ENCODE results near the gene FHIT.
A peak's percentile ranks its signal among the peaks of the same experiment; 100 is the strongest.
"Not testable (repeated sequence)": the region's sequence is repeated elsewhere in the genome, so short reads cannot be mapped to it uniquely, and the experiment has no call there.

Gene FHIT

DNA sequence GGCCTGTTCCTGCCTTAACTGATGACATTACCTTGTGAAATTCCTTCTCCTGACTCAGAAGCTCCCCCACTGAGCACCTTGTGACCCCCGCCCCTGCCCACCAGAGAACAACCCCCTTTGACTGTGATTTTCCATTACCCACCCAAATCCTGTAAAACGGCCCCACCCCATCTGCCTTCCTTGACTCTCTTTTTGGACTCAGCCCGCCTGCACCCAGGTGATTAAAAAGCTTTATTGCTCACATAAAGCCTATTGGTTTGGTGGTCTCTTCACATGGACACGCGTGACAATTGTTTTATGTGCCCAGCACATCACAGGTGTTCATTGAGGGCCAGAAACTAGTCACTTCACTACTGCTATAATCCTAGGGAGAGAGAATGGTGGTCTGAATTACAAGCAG is 1448.8 kb downstream of the FHIT start:
- not testable (repeated sequence) for DNase-seq

DNA sequence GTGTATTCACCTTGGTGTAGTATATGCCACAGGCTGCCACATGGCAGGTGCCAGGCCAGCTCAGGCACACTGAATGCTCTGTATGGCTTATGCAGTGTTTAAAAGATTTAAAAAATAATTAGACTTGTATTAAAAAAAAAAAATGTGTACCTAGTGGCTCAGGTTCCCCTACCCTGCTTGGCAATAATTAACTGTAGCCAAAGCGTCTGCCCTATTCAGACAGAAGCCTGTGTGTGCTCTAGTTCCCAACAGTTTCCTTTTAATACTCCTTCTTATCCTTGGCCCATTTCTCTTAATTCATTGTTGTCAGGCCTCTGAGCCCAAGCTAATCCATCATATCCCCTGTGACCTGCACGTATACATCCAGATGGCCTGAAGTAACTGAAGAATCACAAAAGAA is 1449.2 kb downstream of the FHIT start:
- no peak for DNase-seq

DNA sequence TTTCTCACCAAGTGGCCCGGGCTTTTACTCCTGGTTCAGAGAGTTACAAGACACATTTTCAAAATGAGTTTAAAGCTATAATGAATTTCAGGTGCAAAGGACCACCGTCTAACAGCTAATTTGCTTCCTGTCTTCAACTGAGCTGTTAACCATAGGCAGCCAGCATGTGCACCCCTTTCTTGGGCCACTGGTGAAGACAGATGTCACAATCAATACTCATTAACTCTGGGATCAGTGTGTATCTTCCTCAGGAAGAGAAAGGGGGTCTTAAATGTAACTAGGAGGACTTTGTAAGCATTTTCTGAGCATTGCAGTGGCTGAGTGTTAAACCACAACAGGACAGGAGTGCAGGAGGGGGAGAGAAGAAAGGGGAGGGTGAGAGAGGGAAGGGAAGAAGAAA is 1450.8 kb downstream of the FHIT start:
- no peak for DNase-seq

DNA sequence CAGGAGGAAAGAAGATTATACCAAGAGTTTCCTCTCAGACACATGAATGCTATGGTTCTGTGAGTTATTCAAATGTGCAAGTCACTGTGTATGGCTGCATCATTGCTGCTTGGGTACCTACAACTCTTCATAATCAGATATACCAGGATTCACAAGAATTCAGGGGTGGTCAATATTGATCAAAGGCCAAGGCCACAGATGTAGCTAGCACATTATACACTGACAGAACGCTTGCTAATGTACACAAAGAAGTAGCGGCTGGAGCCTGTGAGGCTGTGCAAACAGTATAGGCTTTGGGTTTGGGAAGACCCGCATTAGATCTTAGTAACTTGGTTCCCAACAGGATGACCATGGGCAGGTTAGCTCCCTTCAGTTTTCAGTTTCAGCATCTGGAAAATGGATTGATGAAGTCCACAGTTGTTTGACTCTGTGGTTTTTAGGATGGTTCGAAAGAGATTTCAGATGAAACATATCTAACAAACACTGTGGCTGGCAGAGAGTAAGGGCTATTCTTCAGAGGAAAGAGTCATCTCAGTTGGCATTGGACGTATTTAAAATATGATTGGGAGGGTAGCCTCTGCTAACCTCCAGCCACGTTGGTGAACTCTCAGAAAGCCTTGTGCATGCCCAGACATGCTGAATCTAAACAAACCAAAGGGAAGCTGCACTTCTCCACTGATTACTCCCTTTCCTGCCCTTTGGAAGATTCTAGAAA is 1452.7 kb downstream of the FHIT start:
- no peak for DNase-seq

DNA sequence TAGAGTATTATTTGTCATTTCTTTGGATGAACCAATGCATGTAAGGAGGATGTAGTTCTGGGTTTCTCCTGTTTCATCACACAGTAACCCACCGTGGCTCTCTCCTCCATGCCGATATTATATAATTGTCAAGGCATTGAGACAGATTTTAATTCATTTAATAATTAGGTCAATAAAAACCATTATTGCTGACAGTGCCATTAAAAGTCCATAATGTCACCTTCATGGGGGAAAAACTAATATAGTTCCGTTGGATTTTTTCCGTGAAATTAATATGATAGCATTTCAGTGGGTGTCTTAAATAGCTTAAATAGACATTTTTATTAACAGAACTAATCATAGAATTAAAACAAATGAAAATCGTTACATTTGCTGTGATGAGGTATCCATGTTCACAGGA is 1453.7 kb downstream of the FHIT start:
- DNase-seq, result no peak

DNA sequence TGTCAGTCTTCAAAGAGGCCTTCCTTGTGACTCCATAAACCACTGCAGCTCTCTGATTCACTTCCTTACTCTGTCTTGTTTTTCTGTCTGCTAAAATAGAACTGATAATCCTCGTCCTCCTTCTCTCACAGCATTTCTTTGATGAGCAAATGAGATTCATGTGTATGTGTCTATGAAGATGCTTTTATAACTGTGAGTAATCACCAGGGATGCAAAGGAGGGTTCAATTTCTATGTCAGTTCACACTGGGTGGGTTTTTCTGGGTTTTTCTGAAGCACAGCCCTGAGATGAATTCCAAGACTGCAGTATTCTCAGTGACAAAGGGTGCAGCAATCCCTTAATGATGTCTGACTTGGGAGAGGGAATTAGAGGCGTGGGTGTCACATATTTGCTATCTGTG is 1454.8 kb downstream of the FHIT start:
- no peak for DNase-seq

DNA sequence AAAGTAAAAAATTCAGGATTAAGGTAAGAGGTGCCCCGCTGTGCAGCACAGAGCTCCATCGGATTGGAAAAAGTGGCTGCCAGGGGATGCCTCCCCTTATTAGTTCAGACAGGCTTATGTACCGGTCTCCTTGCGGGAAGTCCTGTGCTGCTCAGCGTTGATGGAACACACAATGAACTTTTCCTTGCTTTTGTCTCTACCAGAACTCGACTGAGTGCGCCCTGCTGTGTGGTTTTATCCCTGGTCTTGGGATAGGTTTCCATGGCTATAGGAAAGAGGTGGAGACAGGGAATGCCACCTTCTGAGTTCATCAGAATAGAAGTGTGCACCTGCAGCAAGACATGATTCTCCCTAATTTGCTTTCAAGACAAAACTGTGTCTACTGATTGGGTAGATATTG is 1455.5 kb downstream of the FHIT start:
- no peak for DNase-seq

DNA sequence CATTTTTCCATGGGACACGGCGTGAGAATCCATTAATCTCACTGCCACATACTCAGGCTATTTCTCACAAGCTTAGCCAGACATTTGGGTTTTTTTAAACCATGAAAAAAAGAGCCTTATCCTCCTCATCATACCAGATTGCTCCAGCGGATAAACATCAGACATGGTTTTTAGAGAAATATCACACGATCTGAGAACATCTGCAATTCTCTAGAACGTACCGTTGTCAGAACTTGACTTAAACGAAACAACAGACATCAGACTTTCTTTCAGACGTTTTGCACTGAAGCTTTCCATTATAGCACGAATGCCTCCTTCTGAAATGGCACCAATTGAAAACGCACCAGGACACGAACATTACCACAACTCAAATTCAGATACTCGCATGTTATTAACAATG is 1457.3 kb downstream of the FHIT start:
- no peak for DNase-seq

DNA sequence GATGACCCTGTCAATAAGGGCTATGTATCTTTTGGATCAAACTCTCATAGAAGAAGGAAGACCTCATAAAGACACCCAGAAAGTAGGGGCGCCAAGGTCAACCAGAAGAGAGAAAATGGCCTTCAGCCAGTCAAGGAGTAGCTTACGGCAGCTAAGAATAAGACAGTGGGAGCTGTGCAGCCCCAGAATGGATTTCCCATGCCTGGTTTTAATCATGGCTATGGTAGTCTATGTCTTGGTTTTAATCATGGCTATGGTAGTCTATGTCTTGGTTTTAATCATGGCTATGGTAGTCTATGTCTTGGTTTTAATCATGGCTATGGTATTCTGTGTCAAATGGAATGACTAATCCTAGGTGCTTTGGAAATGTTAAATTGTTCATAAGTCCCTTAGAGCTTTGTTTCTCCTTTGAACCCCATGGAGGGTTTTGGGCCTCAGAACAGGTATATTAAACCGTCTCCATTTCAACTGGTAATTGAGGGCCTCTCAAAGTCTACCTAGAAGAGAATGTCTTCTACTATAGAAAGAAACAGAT is 1459.4 kb downstream of the FHIT start:
- DNase-seq, result peak; percentile 27

DNA sequence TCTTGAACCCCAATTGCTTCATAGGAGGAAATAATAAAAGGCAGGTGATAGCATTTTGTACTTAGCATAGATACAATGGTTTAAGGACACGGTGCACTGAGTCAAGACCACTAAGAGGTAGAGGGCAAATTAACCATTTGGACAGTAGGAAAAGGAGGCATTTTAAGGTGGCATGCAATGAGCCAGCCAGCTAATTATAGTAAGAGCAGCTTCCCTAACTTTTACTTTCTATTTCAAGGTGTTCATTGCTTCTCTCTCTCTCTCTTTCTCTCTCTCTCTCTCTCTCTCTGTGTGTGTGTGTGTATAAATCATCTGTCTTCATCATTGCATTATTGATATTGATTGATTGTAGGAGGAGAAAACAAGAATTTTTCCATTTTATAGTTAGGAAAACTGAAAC is 1461.0 kb downstream of the FHIT start:
- no peak for DNase-seq

DNA sequence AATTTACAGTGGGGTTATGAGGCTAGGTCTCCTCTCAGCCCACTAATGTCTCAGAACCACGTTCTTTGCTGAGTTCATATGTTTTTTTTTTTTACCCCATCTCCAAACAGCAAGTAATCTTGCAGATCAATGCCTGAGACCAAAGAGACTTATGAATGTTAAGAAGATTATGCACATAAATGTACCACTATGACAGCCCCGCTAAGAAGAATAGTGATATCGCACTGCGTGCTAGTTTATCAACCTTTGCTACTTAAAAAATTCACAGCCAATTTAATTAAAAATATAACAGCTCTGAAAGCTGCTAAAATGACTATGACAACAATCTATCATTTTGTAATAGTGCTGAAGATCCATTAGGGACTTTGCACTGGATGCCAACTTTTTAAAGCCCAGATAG is 1462.5 kb downstream of the FHIT start:
- no peak for DNase-seq

DNA sequence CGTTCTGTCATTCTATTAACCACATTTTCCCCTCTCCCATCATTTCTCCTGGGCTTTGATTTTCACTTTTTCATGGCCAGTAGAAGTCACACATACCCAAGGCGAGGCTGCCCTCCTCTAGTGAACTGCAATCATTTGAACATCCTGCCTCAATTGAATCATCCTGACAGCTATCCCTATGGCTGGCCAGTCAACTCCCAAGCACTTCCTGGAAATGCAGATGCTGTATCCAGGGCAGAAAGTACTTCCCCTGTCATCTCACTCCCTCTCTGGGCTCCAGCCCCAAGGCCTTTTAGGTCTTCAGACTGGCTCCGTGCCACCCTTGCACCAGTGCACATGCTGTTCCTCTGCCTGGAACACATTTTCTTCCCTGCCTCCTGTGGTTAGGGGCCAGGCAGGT is 1463.1 kb downstream of the FHIT start:
- no peak for DNase-seq

DNA sequence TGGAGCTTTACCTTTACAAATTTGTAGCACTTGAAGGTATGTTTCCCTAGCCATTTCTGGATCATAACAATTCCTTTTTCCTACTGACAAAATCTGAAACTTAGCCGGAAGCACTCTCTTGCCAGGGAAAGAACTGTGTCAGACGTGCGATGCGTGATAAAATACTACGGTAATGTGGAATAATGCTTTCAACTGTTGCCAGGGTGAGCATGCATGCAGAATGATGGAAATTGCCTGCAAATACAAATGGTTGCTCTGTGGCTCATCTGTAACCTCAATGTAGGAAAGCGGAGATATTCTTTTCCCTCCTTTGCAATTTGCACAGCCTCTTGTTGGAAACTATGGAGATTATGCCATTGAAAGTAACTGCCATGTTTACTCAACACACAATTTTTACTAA is 1464.9 kb downstream of the FHIT start:
- DNase-seq, result no peak

DNA sequence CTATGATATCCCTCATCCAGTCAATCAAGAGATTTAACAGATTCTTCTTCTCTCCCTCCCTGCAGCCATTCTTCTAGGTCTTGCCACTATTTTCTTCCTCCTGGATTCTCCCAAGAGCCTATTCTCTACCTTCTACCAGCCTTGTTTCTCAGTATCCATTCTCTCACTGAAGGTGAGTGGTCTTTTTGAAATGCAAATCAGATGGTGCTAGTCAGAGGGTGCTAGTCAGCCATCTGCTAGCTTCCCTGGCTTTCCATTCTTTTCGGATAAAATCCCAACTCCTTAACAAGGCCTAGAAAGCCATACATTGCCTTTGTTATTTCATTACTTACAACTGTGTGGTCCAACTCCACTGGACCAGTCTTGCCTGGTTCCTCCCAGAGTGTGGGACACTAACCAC is 1467.1 kb downstream of the FHIT start:
- no peak for DNase-seq

DNA sequence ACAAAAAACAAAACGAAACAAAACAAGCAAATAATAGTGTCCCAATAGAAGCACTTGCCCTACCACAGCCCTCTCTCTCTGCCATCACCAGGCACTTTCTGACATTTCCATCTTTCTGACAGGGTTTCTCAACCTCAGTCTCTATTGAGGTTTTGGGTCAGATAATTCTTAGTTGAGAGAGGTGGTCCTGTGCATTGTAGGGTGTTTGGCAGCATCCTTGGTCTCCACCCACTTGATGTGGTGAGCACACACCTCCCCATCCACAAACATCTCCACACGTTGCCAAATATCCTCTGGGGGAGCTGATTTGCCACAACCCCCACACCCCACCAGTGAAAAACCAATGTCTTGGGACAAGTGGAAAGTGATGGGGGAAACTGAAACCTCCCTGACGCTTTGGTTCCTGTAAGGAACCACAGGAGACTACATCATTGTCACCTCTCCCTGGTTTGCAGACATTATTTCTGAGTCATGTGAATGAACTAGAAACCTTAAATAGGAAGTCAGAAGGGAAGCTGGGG is 1467.7 kb downstream of the FHIT start:
- peak; percentile 68 for DNase-seq

DNA sequence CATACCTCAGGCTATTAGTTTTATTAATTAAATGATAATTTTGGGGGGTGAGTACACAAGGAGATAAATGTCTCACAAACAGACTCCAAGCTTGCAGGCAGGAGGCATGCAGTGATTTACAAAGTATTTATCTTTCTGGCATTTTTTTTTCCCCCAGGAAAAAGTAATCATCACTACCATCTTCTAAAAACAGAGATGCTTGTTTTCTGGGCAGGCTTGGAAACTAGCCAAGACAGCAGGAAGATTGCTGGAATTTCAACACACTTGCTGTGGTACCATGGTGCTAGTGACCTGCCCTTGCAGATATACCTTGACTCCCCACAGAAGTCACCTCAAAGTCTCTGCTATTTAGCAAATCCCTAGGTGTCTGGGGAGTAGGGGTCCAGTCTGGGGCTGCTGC is 1468.6 kb downstream of the FHIT start:
- no peak for DNase-seq

DNA sequence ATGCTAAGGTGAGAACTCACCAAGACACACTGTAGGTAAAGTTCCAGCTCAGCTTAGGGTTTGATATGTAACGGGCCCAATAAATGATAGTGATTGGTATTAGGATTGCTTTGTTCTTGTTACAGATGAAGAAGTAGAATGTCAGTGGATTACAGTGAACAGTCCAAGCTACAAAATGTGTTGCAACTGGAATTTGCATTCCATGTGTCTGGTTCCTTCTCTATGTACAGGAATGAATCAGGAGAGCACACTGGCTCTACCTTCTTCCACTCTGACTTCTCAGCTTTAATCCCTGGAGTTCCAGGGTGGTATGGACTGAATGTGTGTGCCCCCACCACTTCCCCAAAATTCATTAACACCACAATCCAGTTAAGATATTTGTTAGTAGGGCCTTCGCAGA is 1471.0 kb downstream of the FHIT start:
- no peak for DNase-seq

DNA sequence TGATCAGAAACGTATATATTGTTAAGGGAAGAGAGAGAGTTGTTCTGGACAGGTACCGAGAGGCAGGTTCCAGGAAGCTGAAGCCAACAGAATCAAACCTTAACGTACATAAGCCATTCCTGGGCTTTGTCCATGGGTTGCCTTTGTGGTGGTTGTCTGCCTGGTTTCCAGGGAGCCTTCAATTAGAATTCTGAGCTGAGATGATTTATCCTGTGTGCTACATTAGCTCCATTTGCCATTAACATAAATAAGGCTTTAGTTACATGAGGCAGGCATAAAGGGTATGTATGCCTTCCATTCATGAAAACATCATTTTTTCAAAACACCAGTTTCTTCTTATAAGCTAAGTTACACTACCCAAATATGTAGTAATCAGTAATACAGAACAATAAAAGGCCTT is 1472.0 kb downstream of the FHIT start:
- DNase-seq, result no peak

DNA sequence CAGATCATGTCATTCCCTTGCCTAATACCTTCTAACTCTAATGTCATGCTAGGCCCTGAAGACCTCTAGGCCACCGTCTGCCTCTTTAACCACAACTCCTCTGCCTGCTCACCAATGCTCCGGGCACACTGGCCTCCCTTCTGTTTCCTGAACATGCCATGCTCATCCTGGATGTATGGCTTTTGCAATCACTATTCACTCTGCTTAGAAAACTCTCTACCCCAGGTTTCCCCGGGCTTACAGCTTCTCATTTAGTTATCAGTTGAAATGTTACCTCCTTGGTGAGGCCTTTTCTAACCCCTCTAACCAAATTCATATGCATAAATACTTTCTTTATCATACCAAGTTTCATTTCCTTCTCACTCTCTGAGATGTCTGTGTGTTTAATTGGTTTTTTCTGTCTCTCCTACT is 1473.6 kb downstream of the FHIT start:
- no peak for DNase-seq

DNA sequence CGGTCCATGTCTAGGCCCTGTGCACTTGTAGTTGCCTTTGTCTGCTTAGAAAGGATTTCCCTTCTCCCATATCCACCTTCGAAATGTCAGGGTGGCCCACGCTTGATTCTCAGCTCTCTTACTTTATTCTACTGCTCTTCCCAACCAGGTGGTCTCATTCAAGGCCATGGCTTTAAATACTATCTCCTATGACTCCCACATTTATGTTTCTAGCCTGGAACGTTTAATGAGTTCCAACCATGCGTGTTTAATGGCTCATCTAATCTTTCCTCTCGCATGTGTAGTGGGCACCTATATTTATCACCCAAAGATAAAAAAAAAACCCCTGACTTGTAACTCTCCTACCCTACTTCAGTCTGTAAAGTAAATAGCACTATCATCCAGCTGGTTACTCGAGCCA is 1474.2 kb downstream of the FHIT start:
- no peak for DNase-seq

DNA sequence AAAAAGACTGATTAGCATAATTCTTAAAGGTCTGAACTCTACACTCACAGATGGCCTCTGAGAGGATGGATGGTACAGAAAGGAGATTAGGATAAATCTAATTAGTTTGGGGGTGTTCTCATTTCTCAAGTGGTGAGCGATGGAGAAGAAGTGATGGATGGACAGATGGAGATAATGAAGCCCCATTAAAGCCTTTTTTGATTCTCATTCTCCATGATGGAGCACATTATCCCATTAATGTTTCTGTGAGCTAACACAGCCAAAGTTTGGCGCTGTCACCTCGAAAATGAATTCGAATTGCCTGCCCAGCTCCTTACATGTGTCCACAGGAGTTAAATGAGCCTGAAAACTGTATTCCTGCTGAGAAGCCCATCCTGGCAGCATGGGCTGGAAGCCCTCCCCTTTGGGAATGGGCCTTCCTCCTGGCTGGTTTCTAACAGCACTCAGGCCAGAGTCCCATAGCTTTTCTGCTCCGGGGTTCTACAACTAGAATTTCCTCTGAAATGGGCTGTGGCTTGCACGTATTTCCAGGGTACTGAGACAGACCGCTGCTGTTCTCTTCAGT is 1475.4 kb downstream of the FHIT start:
- no peak for DNase-seq

DNA sequence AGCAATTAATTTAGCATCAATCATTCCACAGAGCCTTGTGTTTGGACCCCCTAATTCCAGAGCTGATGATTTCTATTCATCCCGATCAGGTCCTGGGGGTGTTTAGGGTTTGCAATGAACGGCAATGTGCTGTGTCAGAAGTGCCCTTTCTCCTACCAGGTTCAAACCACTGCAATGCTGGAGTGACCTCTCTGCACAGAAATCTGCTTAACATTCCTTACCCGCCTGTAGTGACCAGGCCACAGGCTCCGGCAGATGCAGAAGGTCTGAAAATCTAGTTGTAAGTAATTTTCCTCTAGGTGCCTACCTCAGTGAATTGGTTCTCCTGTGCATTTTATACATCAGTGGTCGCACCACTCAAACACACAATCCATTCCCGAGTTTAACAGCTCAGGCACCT is 1476.1 kb downstream of the FHIT start:
- no peak for DNase-seq

DNA sequence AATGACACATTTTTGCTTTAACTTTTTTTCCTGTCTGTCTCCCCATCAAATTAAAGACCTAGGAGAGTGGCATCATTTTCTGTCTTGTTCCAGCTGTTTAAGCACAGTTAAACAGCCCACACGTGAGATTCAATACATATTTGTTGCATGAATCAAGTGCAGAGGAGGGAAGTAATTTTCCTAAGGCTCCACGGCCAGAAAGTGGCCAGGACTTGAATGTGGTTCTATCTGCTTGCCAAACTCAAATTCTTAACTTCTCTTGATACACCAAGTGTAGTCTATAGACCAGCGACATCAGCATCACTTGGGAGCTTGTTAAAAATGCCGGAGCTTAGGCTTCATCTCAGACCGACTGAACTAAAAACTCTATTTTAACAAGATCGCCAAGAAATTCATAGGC is 1476.6 kb downstream of the FHIT start:
- no peak for DNase-seq

DNA sequence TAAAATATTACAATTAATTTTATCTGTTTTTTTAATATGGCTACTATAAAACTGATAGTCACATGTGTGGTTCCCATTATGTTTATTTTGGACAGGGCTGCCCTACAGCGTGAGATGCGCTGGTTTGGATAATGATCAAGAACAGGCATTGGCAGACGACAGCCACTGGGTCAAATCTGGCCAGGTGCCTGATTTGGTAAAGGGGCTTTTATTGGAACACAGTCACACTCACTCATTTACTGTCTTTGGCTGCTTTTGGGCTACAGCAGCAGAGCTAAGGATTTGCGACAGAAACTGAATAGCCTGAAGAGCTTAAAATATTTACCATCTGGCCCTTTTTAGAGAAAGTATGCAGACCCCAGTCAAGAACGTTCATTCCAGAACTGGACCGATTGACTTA is 1477.3 kb downstream of the FHIT start:
- no peak for DNase-seq

All from activated CD4-positive, alpha-beta T cell treated with anti-CD3 and anti-CD28 coated beads, Interleukin-2, amount 50 U/mL, for 16 hours (primary cell).